ENCODE measurements around the gene MAN1A1. TPM values are rescaled to one million over a fixed set of nuclear protein-coding genes. Genes with fewer than 3 reads are reported as not detected.

The MAN1A1 gene
- total RNA-seq, 3 donors from 2014 or later, result 45.1 to 74.2 (median 66.4) TPM

GRCh38 chr6:119128252-119128912 is 221.2 kb downstream of the MAN1A1 start:
- no peaks in the 10 kb centered on the region for H3K36me3 ChIP-seq (ENCODE audit: low read depth)
- intact Hi-C loops (cut with DNase I, micrococcal nuclease), result no loop called here
- TF ChIP-seq CTCF (IDR thresholded peaks at IDR 0.05), result no peak
- ATAC-seq (no peak), DNase-seq (no peak)
- H3K4me3 ChIP-seq, result no peak overlapping the region
- no peaks in the 10 kb centered on the region for H3K9me3 ChIP-seq
- H3K4me1 ChIP-seq (ENCODE audit: low read depth), result no peaks in the 10 kb centered on the region

GRCh38 chr6:119127627-119128026 is 221.9 kb downstream of the MAN1A1 start:
- DNase-seq (no peak), ATAC-seq (no peak)
- Histone ChIP-seq H3K4me1 (ENCODE audit: low read depth) (no peaks in the 10 kb centered on the region), H3K36me3 (ENCODE audit: low read depth) (no peaks in the 10 kb centered on the region), H3K9me3 (no peaks in the 10 kb centered on the region), H3K4me3 (no peak overlapping the region)
- intact Hi-C loops (cut with DNase I, micrococcal nuclease), result no loop called here
- no peak for TF ChIP-seq CTCF (IDR thresholded peaks at IDR 0.05)

Data from mucosa of descending colon (tissue), 3 donors.